Thoracic aorta endothelial cell (primary cell): Measurements from ENCODE around the gene EN2. TPM values are rescaled to one million over a fixed set of nuclear protein-coding genes. Genes with fewer than 3 reads are reported as not detected.

Source experiments
- total RNA-seq: library from RNA; depleted of rRNA; stranded (reverse); fragments of >200 nt; gene quantifications from 2 replicates; pipeline ENCODE4 v1.2.3, GENCODE V29; 2012

The EN2 gene
- total RNA-seq: not detected in 2 replicates

DNA sequence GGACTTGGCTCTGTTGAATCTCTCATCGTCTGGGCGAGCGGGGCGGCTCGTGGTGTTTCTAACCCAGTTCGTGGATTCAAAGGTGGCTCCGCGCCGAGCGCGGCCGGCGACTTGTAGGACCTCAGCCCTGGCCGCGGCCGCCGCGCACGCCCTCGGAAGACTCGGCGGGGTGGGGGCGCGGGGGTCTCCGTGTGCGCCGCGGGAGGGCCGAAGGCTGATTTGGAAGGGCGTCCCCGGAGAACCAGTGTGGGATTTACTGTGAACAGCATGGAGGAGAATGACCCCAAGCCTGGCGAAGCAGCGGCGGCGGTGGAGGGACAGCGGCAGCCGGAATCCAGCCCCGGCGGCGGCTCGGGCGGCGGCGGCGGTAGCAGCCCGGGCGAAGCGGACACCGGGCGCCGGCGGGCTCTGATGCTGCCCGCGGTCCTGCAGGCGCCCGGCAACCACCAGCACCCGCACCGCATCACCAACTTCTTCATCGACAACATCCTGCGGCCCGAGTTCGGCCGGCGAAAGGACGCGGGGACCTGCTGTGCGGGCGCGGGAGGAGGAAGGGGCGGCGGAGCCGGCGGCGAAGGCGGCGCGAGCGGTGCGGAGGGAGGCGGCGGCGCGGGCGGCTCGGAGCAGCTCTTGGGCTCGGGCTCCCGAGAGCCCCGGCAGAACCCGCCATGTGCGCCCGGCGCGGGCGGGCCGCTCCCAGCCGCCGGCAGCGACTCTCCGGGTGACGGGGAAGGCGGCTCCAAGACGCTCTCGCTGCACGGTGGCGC, at the start of gene EN2:
Gene EN2, plus strand, starts transcription at position 19 of the 767 bp plus-strand sequence. Its CDS starts 249 bp downstream, at position 268.

Other genes with a start within 250 kb of the EN2 start
- 118 and 226 TPM in 2 replicates for gene INSIG1, start 160.3 kb upstream of the EN2 start, total RNA-seq
- not detected in 2 replicates for gene CNPY1, start 88.4 kb downstream of the EN2 start, total RNA-seq
- 37.1 and 39.1 TPM in 2 replicates for gene RBM33, start 186.5 kb downstream of the EN2 start, total RNA-seq